ENCODE results near the gene TH.

Gene TH

GRCh38 chr11:2174361-2174760 lies 2.7 kb upstream of the TH start:
- no peak overlapping the region for H3K27ac Mint-ChIP-seq
- DNase-seq (no peak), ATAC-seq (replicated peaks) (no peak)
- peaks cover 0 to 2% of the 10 kb centered on the region in 2 donors for H3K4me1 Mint-ChIP-seq (ENCODE audit: low read depth in 2 of 2)
- H3K4me3 Mint-ChIP-seq: no peak overlapping the region
- peaks cover 0 to 5% of the 10 kb centered on the region in 2 donors for H3K27me3 Mint-ChIP-seq
- H3K36me3 Mint-ChIP-seq (ENCODE audit: insufficient read depth): peaks cover 3% of the 10 kb centered on the region
- H3K9me3 Mint-ChIP-seq: no peaks in the 10 kb centered on the region

GRCh38 chr11:2173761-2174160 lies 2.1 kb upstream of the TH start:
- H3K27ac Mint-ChIP-seq: peak overlapping the region in 1 of 2 donors; percentile 41

GRCh38 chr11:2173150-2173693 lies 1.6 kb upstream of the TH start:
- DNase-seq: no peak
- Mint-ChIP-seq H3K27ac (peak overlapping the region in 1 of 2 donors; percentile 41), H3K36me3 (ENCODE audit: insufficient read depth) (peaks cover 3% of the 10 kb centered on the region), H3K27me3 (peaks cover under 1% of the 10 kb centered on the region in 2 donors), H3K4me1 (ENCODE audit: low read depth in 2 of 2) (no peaks in the 10 kb centered on the region), H3K9me3 (no peaks in the 10 kb centered on the region), H3K4me3 (no peak overlapping the region)
- no peak for ATAC-seq (replicated peaks)

More at GRCh38 chr11:2173761-2174160, 2.1 kb upstream of the TH start:
- Mint-ChIP-seq H3K9me3 (no peaks in the 10 kb centered on the region), H3K4me3 (no peak overlapping the region), H3K36me3 (ENCODE audit: insufficient read depth) (peaks cover 3% of the 10 kb centered on the region), H3K4me1 (ENCODE audit: low read depth in 2 of 2) (no peaks in the 10 kb centered on the region), H3K27me3 (no peaks in the 10 kb centered on the region)
- ATAC-seq (replicated peaks) (no peak), DNase-seq (no peak)

- Mint-ChIP-seq H3K36me3 (ENCODE audit: insufficient read depth) (peaks cover 3% of the 10 kb centered on the region), H3K9me3 (no peaks in the 10 kb centered on the region), H3K4me3 (no peak overlapping the region), H3K27me3 (peaks cover 6% of the 10 kb centered on the region in 2 donors), H3K27ac (no peak overlapping the region), H3K4me1 (ENCODE audit: low read depth in 2 of 2) (no peaks in the 10 kb centered on the region)
- no peak for DNase-seq
- ATAC-seq (replicated peaks): no peak
These were observed 1.1 kb upstream of the TH start for GRCh38 chr11:2172676-2173075.

GRCh38 chr11:2169626-2170570 lies 1.7 kb downstream of the TH start:
- ATAC-seq (replicated peaks) (no peak), DNase-seq (no peak)
- Mint-ChIP-seq H3K4me1 (ENCODE audit: low read depth in 2 of 2) (no peaks in the 10 kb centered on the region), H3K4me3 (no peak overlapping the region), H3K27me3 (peaks cover 6 to 20% of the 10 kb centered on the region in 2 donors), H3K36me3 (ENCODE audit: insufficient read depth) (no peaks in the 10 kb centered on the region), H3K9me3 (no peaks in the 10 kb centered on the region), H3K27ac (no peak overlapping the region)

- H3K36me3 Mint-ChIP-seq (ENCODE audit: insufficient read depth): no peaks in the 10 kb centered on the region
- H3K4me1 Mint-ChIP-seq (ENCODE audit: low read depth in 2 of 2): no peaks in the 10 kb centered on the region
- no peak overlapping the region for H3K27ac Mint-ChIP-seq
- no peak overlapping the region for H3K4me3 Mint-ChIP-seq
- no peak for ATAC-seq (replicated peaks)
- H3K27me3 Mint-ChIP-seq: peaks cover 6 to 29% of the 10 kb centered on the region in 2 donors
- no peak for DNase-seq
- H3K9me3 Mint-ChIP-seq: no peaks in the 10 kb centered on the region
These were observed 2.6 kb downstream of the TH start for GRCh38 chr11:2169005-2169378.

- ATAC-seq (replicated peaks) (no peak), DNase-seq (no peak)
- Mint-ChIP-seq H3K4me3 (no peak overlapping the region), H3K9me3 (no peaks in the 10 kb centered on the region), H3K27me3 (peaks cover 6 to 32% of the 10 kb centered on the region in 2 donors), H3K36me3 (ENCODE audit: insufficient read depth) (no peaks in the 10 kb centered on the region), H3K27ac (no peak overlapping the region), H3K4me1 (ENCODE audit: low read depth in 2 of 2) (no peaks in the 10 kb centered on the region)
These were observed 3.2 kb downstream of the TH start for GRCh38 chr11:2168286-2169004.

- Mint-ChIP-seq H3K9me3 (no peaks in the 10 kb centered on the region), H3K36me3 (ENCODE audit: insufficient read depth) (no peaks in the 10 kb centered on the region), H3K4me1 (ENCODE audit: low read depth in 2 of 2) (no peaks in the 10 kb centered on the region), H3K4me3 (no peak overlapping the region), H3K27me3 (peaks cover 6 to 42% of the 10 kb centered on the region in 2 donors), H3K27ac (no peak overlapping the region)
- DNase-seq (no peak), ATAC-seq (replicated peaks) (no peak)
These were observed 4.2 kb downstream of the TH start for GRCh38 chr11:2167141-2168045.

GRCh38 chr11:2166091-2166851 lies 5.3 kb downstream of the TH start:
- no peaks in the 10 kb centered on the region for H3K9me3 Mint-ChIP-seq
- ATAC-seq (replicated peaks): peak; percentile 70
- no peak overlapping the region for H3K27ac Mint-ChIP-seq
- H3K4me1 Mint-ChIP-seq (ENCODE audit: low read depth in 2 of 2): no peaks in the 10 kb centered on the region
- no peak overlapping the region for H3K4me3 Mint-ChIP-seq
- no peaks in the 10 kb centered on the region for H3K36me3 Mint-ChIP-seq (ENCODE audit: insufficient read depth)
- H3K27me3 Mint-ChIP-seq: peaks cover 6 to 45% of the 10 kb centered on the region in 2 donors
- DNase-seq: peak; percentile 22 to 40 (median 37)

GRCh38 chr11:2165571-2165970 lies 6.0 kb downstream of the TH start:
- Mint-ChIP-seq H3K9me3 (no peaks in the 10 kb centered on the region), H3K27me3 (peaks cover 6 to 50% of the 10 kb centered on the region in 2 donors), H3K4me1 (ENCODE audit: low read depth in 2 of 2) (no peaks in the 10 kb centered on the region), H3K4me3 (no peak overlapping the region), H3K27ac (no peak overlapping the region), H3K36me3 (ENCODE audit: insufficient read depth) (no peaks in the 10 kb centered on the region)
- DNase-seq (no peak), ATAC-seq (replicated peaks) (no peak)

GRCh38 chr11:2164861-2165555 lies 6.6 kb downstream of the TH start:
- Mint-ChIP-seq H3K9me3 (no peaks in the 10 kb centered on the region), H3K36me3 (ENCODE audit: insufficient read depth) (no peaks in the 10 kb centered on the region), H3K4me1 (ENCODE audit: low read depth in 2 of 2) (no peaks in the 10 kb centered on the region), H3K27me3 (peaks cover 6 to 55% of the 10 kb centered on the region in 2 donors), H3K4me3 (no peak overlapping the region), H3K27ac (no peak overlapping the region)
- ATAC-seq (replicated peaks) (no peak), DNase-seq (no peak)

- DNase-seq (no peak), ATAC-seq (replicated peaks) (no peak)
- Mint-ChIP-seq H3K36me3 (ENCODE audit: insufficient read depth) (no peaks in the 10 kb centered on the region), H3K27me3 (peaks cover 6 to 64% of the 10 kb centered on the region in 2 donors), H3K27ac (no peak overlapping the region), H3K4me3 (no peak overlapping the region), H3K4me1 (ENCODE audit: low read depth in 2 of 2) (no peaks in the 10 kb centered on the region), H3K9me3 (no peaks in the 10 kb centered on the region)
These were observed 7.5 kb downstream of the TH start for GRCh38 chr11:2164081-2164480.

Measured in effector memory CD8-positive, alpha-beta T cell (primary cell).